ENCODE data around the gene TMEM45B. TPM values are rescaled to one million over a fixed set of nuclear protein-coding genes. Genes with fewer than 3 reads are reported as not detected.

TMEM45B gene
- total and polyA plus RNA-seq, 2 of the 13 experiments (the other 11 are each of a cell fraction or from before 2014, with no cell fraction given): 29.1 to 181 TPM

GRCh38 chr11:129854232-129854805 is 38.7 kb downstream of the TMEM45B start (continued):
- TF ChIP-seq ZNF687 (CRISPR knock-in tag; IDR thresholded peaks at IDR 0.05) (peak; percentile 34), ZSCAN25 (CRISPR knock-in tag; IDR thresholded peaks at IDR 0.05) (peak; percentile 1; the same call in 1 of the 2 replicates), CAMTA2 (CRISPR knock-in tag; IDR thresholded peaks at IDR 0.05; ENCODE audit: borderline replicate concordance) (no peak), TARDBP (CRISPR knock-in tag; IDR thresholded peaks at IDR 0.05) (0 out of 2 replicates have a peak, but pooled peaks have one; percentile 27), ZMAT3 (CRISPR knock-in tag; conservative IDR thresholded peaks at IDR 0.05) (0 out of 2 replicates have a peak, but pooled peaks have one; percentile 1), BRD4 (CRISPR knock-in tag; IDR thresholded peaks at IDR 0.05) (no peak), ZNF430 (CRISPR knock-in tag; IDR thresholded peaks at IDR 0.05) (0 out of 2 replicates have a peak, but pooled peaks have one; percentile 5), MTF1 (CRISPR knock-in tag; IDR thresholded peaks at IDR 0.05) (no peak), BRCA1 (CRISPR knock-in tag; IDR thresholded peaks at IDR 0.05) (0 out of 2 replicates have a peak, but pooled peaks have one; percentile 24), ZBTB37 (CRISPR knock-in tag; IDR thresholded peaks at IDR 0.05) (no peak)
- TF ChIP-seq, protein P1, sequence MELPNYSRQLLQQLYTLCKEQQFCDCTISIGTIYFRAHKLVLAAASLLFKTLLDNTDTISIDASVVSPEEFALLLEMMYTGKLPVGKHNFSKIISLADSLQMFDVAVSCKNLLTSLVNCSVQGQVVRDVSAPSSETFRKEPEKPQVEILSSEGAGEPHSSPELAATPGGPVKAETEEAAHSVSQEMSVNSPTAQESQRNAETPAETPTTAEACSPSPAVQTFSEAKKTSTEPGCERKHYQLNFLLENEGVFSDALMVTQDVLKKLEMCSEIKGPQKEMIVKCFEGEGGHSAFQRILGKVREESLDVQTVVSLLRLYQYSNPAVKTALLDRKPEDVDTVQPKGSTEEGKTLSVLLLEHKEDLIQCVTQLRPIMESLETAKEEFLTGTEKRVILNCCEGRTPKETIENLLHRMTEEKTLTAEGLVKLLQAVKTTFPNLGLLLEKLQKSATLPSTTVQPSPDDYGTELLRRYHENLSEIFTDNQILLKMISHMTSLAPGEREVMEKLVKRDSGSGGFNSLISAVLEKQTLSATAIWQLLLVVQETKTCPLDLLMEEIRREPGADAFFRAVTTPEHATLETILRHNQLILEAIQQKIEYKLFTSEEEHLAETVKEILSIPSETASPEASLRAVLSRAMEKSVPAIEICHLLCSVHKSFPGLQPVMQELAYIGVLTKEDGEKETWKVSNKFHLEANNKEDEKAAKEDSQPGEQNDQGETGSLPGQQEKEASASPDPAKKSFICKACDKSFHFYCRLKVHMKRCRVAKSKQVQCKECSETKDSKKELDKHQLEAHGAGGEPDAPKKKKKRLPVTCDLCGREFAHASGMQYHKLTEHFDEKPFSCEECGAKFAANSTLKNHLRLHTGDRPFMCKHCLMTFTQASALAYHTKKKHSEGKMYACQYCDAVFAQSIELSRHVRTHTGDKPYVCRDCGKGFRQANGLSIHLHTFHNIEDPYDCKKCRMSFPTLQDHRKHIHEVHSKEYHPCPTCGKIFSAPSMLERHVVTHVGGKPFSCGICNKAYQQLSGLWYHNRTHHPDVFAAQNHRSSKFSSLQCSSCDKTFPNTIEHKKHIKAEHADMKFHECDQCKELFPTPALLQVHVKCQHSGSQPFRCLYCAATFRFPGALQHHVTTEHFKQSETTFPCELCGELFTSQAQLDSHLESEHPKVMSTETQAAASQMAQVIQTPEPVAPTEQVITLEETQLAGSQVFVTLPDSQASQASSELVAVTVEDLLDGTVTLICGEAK (IDR thresholded peaks at IDR 0.05): no peak
- TF ChIP-seq, protein P1 (CRISPR knock-in tag; IDR thresholded peaks at IDR 0.05): 0 out of 2 replicates have a peak, but pooled peaks have one; percentile 32
